ENCODE results near the gene GNB1L.

DNA sequence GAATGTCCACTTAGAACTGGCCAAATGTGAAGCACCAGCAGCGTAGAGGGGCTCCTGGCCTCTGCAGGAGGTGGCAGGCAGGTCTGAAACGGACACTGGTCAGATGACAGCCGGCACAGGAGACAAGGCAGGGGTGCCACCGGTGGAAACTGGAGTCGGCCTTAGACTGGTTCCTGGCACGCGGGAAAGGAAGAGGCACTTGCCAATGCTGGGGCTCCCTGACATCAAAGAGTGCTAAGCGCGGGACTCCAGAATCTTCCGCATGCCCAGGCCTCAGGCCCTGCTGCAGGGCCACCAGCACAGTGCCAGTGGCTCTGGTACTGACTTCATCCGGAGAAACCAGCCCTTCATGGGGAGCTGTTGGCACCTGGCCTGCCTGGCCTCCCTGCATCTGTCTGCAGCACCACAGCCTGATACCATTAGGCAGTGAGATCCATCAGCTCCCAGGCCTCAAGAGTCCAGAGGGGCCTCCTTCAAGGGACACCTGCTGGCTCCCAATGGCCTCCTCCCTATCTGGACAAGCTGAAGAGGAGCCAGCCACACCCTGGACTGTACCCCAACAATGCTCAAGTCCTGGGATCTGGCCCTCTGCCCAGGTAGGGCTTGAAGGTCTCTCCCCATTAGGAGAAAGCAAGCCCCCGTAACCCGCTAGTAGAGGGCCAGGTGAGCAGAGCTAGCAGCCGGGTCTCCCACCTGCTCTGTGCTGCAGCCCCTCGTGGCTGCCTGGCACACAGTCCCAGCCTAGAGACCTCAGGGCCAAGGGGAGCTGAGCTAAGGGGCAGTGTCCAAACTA lies 29.7 kb upstream of the GNB1L start:
- TF ChIP-seq, protein P1, sequence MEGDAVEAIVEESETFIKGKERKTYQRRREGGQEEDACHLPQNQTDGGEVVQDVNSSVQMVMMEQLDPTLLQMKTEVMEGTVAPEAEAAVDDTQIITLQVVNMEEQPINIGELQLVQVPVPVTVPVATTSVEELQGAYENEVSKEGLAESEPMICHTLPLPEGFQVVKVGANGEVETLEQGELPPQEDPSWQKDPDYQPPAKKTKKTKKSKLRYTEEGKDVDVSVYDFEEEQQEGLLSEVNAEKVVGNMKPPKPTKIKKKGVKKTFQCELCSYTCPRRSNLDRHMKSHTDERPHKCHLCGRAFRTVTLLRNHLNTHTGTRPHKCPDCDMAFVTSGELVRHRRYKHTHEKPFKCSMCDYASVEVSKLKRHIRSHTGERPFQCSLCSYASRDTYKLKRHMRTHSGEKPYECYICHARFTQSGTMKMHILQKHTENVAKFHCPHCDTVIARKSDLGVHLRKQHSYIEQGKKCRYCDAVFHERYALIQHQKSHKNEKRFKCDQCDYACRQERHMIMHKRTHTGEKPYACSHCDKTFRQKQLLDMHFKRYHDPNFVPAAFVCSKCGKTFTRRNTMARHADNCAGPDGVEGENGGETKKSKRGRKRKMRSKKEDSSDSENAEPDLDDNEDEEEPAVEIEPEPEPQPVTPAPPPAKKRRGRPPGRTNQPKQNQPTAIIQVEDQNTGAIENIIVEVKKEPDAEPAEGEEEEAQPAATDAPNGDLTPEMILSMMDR (conservative IDR thresholded peaks at IDR 0.05; ENCODE audit: low read depth, low read length) = no peak
- TF ChIP-seq EZH2 (IDR thresholded peaks at IDR 0.05; ENCODE audit: borderline replicate concordance, low read depth, low read length, poor library complexity, severe bottlenecking) = no peak

All from A673 (cell line).